Measurements from ENCODE around the gene PARD6B.

DNA sequence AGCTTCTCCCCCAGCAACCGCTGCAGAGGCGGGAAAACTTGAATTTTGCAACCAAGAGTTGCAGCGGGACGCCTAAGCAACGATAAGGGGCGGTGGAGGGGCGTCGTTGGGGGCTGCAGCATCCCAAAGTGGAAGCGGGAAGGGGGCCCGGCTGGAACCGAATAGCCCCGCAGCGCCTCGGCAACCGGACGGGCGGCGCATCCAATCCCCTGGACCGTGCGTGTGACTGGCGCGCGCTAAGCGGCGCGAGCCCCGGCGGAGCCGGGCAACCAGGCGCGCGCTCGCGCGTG, 670 bp upstream of the PARD6B start:
- TF ChIP-seq EZH2 (IDR thresholded peaks at IDR 0.05) (no peak), POLR2A (IDR thresholded peaks at IDR 0.05; ENCODE audit: borderline replicate concordance, extremely low read depth, insufficient read depth, insufficient read length) (no peak), RAD21 (IDR thresholded peaks at IDR 0.05; ENCODE audit: low read depth) (no peak), SRF (IDR thresholded peaks at IDR 0.05; ENCODE audit: low read depth) (no peak), REST (IDR thresholded peaks at IDR 0.05; ENCODE audit: low read depth) (no peak), ZNF274 (IDR thresholded peaks at IDR 0.05; ENCODE audit: low read depth, low read length) (no peak), ELF1 (IDR thresholded peaks at IDR 0.05; ENCODE audit: borderline replicate concordance, low read depth) (no peak), MAX (IDR thresholded peaks at IDR 0.05) (no peak), JUND (IDR thresholded peaks at IDR 0.05) (no peak)
- TF ChIP-seq, protein P1, sequence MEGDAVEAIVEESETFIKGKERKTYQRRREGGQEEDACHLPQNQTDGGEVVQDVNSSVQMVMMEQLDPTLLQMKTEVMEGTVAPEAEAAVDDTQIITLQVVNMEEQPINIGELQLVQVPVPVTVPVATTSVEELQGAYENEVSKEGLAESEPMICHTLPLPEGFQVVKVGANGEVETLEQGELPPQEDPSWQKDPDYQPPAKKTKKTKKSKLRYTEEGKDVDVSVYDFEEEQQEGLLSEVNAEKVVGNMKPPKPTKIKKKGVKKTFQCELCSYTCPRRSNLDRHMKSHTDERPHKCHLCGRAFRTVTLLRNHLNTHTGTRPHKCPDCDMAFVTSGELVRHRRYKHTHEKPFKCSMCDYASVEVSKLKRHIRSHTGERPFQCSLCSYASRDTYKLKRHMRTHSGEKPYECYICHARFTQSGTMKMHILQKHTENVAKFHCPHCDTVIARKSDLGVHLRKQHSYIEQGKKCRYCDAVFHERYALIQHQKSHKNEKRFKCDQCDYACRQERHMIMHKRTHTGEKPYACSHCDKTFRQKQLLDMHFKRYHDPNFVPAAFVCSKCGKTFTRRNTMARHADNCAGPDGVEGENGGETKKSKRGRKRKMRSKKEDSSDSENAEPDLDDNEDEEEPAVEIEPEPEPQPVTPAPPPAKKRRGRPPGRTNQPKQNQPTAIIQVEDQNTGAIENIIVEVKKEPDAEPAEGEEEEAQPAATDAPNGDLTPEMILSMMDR (IDR thresholded peaks at IDR 0.05 in 2 of 3, conservative IDR thresholded peaks at IDR 0.05 in 1 of 3; ENCODE audit: borderline replicate concordance in 1 of 3, insufficient read depth in 1 of 3, low read depth in 2 of 3, low read length in 2 of 3): no peak

All from HCT116 (cell line).